GM23248 (cell line): ENCODE results near the gene PC.

Source experiments
- EZH2 ChIP-seq: fragments of 200-600 bp; sonication (generic); IDR thresholded peaks from 2 replicates; pipeline ENCODE4 v1.6.1; 2018; ENCODE audit warnings: antibody characterized with exemption, mild to moderate bottlenecking; ENCODE audit not compliant: insufficient read depth, poor library complexity, severe bottlenecking
- EZH2phosphoT487 ChIP-seq: fragments of 200-600 bp; sonication (generic); IDR thresholded peaks from 2 replicates; pipeline ENCODE4 v1.6.1; 2018; ENCODE audit warnings: antibody characterized with exemption, moderate library complexity, mild to moderate bottlenecking, low read depth; ENCODE audit not compliant: insufficient read depth

GRCh38 chr11:66845876-66846212 lies 112.3 kb downstream of the PC start:
- TF ChIP-seq EZH2 (no peak), EZH2phosphoT487 (no peak)
